SIG-M5 (cell line): Measurements from ENCODE around the gene GALNT15.

Experiments
- DNase-seq: peaks from one replicate; lab custom pipeline; 2025; lab: John Stamatoyannopoulos, UW

GALNT15 gene

GRCh38 chr3:16151109-16151508, 23.4 kb upstream of the GALNT15 start:
- DNase-seq, result no peak

GRCh38 chr3:16168211-16168610, 6.3 kb upstream of the GALNT15 start:
- DNase-seq, result no peak

- DNase-seq, result no peak
These were observed 3.5 kb upstream of the GALNT15 start for GRCh38 chr3:16171009-16171408.

DNA sequence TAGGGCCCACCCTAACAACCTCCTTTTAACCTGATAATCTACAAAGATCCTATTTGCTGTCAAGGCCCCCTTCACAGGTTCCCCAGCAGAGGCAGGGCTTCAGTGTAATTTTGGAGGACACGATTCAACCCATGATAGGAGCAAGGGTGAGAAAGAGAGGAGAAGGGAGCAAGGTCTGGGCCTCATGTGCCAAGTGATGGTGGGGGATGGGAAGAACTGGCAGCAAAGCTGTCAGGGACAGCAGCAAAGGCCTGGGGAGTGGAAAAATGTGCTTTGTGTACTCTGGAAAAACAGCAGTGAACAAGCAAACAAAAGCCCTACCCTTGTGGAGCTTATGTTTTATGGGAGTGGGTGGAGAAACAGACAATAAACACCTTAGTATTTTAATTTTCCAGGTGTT, 2.7 kb upstream of the GALNT15 start:
- no peak for DNase-seq

GRCh38 chr3:16173283-16174025, 1.0 kb upstream of the GALNT15 start:
- DNase-seq, result no peak

DNA sequence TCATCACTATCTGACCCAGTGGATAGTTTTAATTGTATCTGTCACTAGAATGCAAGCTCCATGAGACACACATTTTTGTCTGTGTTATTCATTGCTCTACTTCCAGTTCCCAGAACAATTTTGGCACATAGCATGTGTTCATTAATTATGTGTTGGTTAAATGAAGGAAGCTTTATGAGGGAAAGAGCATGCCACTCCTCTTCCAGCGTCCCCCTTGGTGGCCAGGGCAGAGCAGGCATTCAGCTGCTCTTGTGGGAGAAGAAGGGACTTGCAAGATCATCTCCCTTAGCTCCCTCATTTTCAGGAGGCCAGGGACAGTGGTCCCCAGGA, 489 bp upstream of the GALNT15 start:
- no peak for DNase-seq

- no peak for DNase-seq
These were observed 759 bp downstream of the GALNT15 start for GRCh38 chr3:16174976-16175901.

DNA sequence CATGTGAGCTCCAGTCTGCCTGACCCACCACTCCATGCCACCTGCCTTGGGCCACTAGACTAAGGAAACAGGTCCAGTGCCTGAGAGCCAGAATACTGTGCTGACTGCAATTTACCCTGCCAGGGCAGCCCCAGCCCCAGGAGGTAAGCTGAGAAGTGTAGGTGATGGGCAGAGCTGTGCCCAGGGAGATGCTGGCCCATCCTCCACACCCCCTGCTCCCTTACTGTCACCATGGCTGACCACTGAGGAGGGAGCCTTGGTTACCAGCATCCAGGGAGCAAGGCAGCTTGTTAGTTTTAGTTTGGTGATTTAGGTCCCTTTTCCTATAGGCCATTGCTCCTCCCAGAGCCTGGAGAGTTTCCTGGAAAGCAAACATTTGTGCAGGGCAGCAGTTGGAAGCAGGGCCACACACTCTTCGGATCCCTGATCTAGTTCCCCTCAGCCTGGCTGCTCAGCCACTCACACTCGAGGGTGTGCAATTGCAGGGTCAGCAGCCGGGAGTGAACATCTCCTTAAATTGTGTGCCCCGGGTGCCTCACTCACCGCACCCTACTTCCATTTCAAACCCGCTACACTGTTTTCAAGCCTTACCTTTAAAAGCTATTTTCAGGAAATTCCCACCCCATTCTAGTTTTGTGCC, 2.0 kb downstream of the GALNT15 start:
- DNase-seq, result no peak

GRCh38 chr3:16177382-16177781, 2.9 kb downstream of the GALNT15 start:
- DNase-seq, result no peak

DNA sequence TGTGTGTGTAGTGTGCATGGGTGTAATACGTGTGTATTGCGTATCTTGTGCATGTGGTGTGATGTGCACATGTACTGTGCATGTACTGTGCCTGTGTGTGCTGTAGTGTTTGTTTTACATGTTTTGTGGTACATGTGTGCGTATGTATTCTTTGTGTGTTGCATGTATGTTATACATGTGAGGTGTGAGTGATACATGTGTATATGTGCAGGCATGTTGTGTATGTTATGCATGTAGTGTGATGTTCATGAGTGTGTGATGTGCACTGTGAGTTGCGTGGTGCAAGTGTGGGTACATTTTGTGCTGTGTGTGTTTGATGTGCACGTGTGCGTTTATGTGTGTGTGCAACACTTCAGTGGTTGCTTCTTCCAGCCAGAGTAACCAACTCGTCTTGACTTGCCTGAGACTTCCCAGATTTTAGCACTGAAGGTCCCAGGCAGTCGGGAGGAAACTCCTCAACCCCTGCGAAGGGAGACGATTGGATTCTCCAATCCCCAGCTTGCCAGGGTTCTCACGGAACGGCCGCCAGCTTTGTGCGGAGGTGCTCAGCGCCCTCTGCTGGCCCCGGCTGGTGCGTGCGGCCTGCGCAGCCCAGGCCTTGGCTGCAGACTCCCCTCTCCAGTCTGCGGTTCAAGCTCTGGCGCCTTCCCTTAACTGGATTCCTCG, 3.6 kb downstream of the GALNT15 start:
- no peak for DNase-seq

GRCh38 chr3:16178628-16178988, 4.1 kb downstream of the GALNT15 start:
- DNase-seq, result no peak

- no peak for DNase-seq
These were observed 4.8 kb downstream of the GALNT15 start for GRCh38 chr3:16179261-16179660.

- DNase-seq, result no peak
These were observed 5.6 kb downstream of the GALNT15 start for GRCh38 chr3:16179771-16180736.

DNA sequence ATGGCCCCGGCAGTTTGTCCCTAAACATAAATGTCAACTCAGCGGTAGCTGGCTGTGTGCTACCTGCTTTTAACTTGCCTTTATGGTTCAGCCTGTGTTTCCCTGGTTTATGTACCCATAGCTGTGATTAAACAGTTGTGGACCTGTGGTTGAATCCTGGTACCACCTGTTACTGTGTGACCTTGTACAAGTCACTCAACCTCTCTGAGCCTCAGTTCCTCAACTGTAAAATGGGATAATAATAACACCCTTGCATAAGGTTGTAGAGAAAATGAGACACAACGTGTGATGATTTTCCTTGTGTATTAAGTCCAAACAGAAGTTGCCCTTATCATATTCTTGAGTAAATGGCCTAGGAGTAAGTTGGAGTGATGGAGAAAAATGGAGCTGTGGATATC, 6.3 kb downstream of the GALNT15 start:
- no peak for DNase-seq

GRCh38 chr3:16181361-16181760, 6.9 kb downstream of the GALNT15 start:
- DNase-seq, result no peak

GRCh38 chr3:16182183-16182582, 7.7 kb downstream of the GALNT15 start:
- no peak for DNase-seq

DNA sequence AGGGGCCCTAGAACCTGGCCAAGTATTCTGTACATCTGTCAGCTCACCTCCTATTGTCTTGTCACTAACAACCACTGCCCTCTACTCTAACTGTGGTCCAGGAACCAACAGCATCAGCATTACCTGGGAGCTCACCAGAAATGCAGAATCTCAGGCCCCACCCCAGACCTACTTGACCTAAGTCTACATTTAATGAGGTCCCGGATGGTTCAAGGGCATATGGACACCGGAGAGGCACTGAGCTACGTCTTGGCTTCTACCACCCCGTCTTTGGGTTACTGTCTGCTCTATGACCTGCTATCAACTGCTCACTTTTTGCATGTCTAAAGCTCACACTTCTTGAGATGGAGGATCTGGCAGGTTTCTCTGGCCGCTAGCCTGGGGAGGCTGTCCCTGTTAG, 8.1 kb downstream of the GALNT15 start:
- no peak for DNase-seq

DNA sequence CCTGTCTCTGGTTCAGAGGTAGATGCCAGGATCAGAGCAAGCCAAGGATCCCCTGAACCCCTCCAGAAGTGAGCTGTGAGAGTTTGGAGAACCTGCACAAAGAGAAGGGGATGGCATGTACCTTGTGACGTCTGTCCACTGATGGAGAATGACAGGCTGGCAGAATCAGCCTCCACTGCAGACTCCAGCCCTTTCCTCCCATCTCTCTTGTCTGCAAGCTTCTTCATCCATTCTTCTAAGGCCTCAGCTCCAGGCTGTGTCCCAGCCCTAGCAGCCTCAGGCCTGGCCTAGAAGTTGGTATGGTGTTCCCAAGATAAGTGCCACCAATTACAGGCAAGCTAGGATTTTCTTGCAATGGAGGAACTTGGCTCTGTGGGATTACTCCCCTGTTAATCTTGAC, 8.6 kb downstream of the GALNT15 start:
- DNase-seq, result no peak

DNA sequence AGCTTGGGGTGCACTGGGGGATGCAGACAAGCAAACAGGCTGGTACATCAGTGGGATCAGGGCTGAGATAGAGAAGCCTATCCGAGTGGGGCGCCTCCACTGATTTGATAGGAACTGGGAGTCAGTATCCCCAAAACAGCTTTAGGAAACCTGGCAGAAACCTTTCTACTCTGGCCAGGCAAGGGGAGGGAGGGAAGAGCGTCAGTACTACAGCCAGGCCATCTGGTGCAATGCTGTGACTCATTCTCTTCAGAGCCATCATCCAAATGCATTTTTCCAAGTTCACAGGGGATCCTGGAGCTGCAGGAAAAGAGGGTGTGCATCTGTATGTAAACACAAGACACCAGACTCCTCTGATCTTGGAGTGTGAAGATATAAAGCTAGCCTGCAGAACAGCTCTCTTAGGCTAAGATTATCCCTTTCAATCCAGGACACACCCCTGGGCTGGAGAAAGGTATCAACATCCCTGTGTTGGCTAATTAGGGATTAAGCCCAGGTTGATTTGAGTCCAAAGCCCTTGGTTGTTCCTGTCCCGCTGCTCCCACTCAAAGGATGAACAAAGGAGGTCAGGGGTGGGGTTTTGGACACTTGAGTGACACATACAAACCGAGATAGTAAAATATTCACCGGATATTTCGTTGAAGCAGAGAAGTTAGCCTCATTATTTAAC, 9.3 kb downstream of the GALNT15 start:
- DNase-seq, result no peak

- no peak for DNase-seq
These were observed 11.6 kb downstream of the GALNT15 start for GRCh38 chr3:16186086-16186485.

- DNase-seq, result no peak
These were observed 12.1 kb downstream of the GALNT15 start for GRCh38 chr3:16186565-16186964.
